Astrocyte of the spinal cord (primary cell): ENCODE measurements around the gene ROR1.

Source experiments
- DNase-seq: peaks from one replicate; pipeline ENCODE4 v3.0.0; 2011; ENCODE audit warnings: low read depth, low spot score
- H3K4me3 ChIP-seq: 2 replicates; pipeline ENCODE4 v1.5.1; 2011; ENCODE audit warnings: low read depth, mild to moderate bottlenecking, low read length, moderate library complexity
- in situ Hi-C: cut with HindIII; loops from 2 replicates; pipeline ENCODE4 v1.10.0; 2017; ENCODE audit warnings: low sequenced_read_pairs
- TF ChIP-seq, protein P1 (sequence below): IDR thresholded peaks from 2 replicates; pipeline ENCODE4 v1.5.1; 2012; ENCODE audit warnings: low read depth, mild to moderate bottlenecking, low read length, inconsistent platforms

ROR1 gene

DNA sequence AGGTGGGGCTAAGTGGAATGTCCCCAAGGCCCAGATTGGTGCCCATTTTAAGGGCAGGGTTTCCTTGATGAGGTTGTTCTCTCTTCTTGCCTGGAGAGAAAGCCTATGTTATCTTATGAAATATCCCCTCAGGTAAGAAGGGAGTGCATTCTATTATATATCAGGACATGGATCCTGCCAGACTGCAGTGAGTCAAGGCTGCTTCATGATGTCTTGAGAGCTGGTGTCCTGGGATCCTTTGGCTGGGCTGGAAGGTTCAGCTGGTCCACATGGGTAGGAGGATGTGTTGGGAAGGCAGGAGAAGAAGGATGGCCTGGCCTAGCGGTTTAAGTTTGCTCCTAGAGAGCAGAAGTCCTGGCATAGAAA is 207.6 kb downstream of the ROR1 start:
- no peak overlapping the region for H3K4me3 ChIP-seq
- TF ChIP-seq, protein P1, sequence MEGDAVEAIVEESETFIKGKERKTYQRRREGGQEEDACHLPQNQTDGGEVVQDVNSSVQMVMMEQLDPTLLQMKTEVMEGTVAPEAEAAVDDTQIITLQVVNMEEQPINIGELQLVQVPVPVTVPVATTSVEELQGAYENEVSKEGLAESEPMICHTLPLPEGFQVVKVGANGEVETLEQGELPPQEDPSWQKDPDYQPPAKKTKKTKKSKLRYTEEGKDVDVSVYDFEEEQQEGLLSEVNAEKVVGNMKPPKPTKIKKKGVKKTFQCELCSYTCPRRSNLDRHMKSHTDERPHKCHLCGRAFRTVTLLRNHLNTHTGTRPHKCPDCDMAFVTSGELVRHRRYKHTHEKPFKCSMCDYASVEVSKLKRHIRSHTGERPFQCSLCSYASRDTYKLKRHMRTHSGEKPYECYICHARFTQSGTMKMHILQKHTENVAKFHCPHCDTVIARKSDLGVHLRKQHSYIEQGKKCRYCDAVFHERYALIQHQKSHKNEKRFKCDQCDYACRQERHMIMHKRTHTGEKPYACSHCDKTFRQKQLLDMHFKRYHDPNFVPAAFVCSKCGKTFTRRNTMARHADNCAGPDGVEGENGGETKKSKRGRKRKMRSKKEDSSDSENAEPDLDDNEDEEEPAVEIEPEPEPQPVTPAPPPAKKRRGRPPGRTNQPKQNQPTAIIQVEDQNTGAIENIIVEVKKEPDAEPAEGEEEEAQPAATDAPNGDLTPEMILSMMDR, result no peak
- no peak for DNase-seq
- in situ Hi-C loops, result no loop called here

DNA sequence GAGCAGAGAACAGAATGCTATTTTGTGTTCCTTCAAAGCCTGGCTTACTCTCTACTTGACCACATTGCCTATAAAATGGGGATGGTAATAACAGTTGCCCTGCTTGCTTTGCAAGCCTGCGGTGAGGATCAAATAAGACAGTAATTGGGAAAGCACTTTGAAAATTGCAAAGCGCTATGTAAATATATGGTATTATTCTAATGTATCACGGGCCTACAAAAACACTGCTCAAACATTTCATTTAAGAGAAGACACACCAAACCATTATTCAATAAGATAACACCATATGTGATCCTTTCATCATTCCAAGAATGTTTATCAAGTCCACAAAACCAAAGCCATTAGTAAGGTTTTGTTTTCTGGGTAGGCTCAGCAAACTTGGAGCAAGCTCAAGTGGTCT is 208.4 kb downstream of the ROR1 start:
- no peak overlapping the region for H3K4me3 ChIP-seq
- in situ Hi-C loops, result no loop called here
- no peak for DNase-seq
- TF ChIP-seq, protein P1, result no peak

DNA sequence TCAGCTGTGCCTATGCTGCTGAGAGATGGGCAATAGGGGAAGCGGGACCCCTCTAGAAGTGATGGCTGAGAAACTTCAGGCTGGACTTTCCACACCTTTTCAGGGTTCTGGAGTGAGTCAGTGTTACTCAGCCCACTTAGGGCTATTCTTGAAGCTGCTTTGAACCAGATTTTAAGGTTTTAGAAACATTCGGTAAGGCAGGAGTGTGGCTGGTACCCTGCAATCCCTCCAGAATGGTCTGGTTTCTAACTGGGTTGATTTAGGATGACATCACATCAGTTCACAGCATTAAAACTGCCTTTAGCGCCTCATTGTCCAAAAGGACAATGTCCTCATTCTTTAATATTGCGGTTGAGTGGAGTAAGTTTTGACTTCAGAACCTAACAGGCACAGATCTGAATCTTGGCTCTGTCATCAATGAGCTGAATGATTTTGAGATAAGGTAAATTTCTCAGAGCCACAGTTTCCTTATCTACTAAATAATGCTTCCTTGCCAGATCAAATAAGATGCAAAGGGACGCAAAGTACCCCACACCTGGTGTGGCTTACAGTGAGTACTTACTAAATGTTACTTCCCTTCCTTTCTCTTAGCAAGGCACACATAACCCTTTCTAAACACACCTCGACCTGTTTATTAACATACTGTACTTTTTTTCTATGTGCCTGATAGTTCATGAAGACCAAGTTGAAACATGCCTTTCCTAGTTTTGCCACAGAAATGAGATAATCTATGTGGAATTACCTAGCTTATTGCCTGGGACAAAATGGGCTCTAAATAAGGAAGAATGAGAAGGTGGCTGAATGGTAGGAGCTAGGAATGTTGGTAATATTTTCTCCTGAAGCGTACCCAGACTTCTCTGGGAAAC is 209.8 kb downstream of the ROR1 start:
- DNase-seq, result no peak
- TF ChIP-seq, protein P1, result no peak
- in situ Hi-C loops, result no loop called here
- no peak overlapping the region for H3K4me3 ChIP-seq

DNA sequence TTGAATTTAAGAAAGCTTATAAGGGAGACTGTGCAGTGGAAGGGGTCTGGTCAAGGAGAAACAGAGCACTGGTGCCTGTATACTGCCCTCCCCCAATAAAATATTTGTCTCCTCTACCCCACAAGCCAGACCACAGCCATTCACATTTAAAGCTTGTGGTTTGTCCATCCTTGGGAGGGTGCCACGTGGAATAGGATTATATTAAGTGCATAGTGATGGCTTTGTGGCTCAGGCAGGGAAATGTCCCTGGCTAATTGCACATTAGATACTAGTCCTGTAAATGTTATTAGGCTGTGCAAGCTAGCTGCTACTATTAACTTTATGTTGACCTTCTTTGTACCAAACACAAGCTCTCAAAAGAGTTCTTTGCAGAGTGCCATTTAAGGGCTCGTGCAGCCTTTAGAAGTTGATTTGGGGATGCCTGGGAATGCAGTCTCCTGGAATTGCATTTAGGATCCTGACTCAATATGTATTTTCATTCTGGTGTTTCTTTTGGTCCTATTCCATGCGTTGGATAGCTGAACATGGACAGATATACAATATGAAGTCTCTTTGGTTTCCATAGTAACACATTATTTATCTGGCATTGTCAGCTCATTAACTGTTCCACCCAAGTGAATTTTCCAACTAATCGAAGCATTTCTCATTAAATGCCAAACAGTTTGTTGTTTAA is 210.6 kb downstream of the ROR1 start:
- DNase-seq, result peak; percentile 79
- in situ Hi-C loops, result no loop called here
- TF ChIP-seq, protein P1, result no peak

DNA sequence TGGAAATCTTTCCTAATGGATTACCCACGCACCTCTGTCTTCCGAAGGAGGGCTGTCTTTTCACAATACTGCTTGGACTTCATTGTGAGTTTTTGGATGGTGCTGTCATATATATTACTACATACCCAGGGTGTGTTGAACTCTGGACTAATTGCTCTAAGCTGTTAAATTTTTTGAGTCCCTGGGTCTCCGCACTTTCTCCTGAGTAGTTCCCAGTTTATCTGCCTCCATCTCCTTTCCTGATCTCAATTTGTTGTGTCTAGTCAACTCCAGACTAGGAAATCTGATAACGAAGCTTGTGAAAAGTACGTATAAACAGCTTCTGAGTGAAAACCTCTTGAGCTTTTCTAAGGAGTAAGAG is 211.1 kb downstream of the ROR1 start:
- TF ChIP-seq, protein P1, result no peak
- no peak overlapping the region for H3K4me3 ChIP-seq
- no peak for DNase-seq
- in situ Hi-C loops, result no loop called here

More for the DNA sequence above, 210.6 kb downstream of the ROR1 start:
- no peak overlapping the region for H3K4me3 ChIP-seq

DNA sequence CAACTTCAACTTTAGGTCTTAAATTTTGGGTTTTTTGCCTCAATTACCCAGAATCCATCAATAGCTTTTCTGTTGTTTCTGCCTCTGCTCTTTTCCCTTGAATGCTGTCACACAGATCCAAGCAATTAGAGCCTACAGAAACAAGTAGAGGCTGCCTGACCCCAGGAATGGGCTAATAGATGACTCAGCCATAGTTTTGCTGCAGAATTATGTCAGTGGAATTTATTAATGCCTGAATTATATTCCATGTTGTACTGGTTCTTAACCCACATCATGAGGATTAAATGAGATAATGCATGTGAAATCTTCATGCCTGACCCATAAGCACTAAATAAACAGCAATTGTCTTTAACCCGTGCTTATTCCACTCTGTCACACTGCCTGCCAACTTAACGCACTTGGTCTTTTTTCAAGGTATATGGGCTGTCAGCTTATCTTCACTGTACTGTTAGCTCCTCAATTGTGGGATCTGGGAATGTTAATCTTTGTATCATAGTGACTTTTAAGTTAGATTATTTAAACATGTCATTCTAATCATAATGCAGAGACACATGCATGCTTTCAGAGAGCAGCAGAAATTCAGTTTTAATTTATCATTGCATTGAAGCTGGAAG is 213.3 kb downstream of the ROR1 start:
- TF ChIP-seq, protein P1, result no peak
- no peak overlapping the region for H3K4me3 ChIP-seq
- in situ Hi-C loops, result no loop called here
- peak; percentile 35 for DNase-seq
